ENCODE results near the gene FDCSP. TPM values are rescaled to one million over a fixed set of nuclear protein-coding genes. Genes with fewer than 3 reads are reported as not detected.
A peak's percentile ranks its signal among the peaks of the same experiment; 100 is the strongest.
"Not testable (repeated sequence)": the region's sequence is repeated elsewhere in the genome, so short reads cannot be mapped to it uniquely, and the experiment has no call there.

FDCSP gene
- total RNA-seq, 1 experiment from 2014 or later, result not detected

DNA sequence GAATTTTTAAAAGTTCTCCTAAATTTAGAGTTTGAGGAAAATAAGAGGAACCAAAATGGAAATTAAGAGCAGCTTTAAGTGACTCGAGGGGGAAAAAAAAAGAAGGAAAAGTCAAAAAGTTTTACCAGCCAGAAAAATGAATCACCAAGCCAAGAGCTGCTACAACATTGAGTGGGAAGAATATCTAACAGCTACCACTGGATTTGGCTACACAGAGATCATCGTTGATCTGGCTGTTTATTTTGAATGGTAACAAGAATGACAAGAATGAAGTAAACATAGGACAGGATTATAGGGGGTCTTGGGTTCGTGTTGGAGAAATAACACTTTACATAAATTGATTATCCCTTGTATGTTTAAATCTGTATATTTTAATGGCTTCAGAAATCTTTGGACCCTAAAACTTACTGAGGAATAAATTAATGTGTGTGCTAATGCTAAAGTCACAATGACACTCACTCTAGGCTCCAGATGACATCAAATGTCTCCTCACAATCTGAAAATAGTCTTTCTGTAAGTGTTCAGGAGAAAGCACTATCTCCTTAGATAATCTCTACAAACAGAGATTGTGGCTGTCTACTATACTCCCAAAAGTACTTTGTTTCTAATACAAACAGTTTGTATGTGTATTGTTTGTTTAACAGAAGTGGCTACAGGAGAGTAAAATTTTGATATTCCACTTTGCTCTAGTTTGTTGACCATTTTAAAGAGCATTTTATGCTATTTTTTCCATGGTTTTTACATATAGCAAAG, 13.4 kb downstream of the FDCSP start:
- no peak for DNase-seq (ENCODE audit: low read depth)

DNA sequence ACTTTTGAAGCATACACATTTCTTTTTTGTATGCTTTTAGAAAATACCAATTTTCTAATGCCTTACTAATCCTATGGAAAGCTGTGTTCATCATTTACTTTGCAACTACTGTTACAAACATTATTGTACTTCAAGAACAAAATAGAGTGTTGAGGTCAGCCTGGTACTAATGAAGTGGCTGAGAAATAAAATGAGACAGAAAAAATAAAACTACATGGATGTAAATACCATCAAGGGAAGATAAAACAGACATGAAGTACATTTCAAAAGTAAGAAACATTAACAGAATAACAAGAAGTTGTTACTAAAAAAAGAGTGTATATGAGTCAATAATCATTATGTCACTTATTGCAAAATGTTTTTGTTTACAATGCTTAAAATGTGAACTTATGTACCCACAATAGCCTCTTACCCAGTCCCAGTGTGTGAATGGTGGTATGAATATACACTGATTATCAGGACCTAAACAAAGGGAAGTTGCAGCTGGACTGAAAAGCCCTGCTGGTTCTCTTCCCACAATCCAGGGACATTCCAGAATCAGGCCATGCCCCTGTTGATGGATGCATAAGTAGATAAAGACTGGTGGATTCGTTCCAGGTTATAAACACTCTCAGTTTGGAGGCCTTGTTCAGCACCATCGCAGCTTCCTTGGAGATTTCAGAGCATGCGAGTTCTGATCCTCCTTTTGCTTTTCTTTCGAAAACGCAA, 14.1 kb downstream of the FDCSP start:
- DNase-seq (ENCODE audit: low read depth), result no peak

DNA sequence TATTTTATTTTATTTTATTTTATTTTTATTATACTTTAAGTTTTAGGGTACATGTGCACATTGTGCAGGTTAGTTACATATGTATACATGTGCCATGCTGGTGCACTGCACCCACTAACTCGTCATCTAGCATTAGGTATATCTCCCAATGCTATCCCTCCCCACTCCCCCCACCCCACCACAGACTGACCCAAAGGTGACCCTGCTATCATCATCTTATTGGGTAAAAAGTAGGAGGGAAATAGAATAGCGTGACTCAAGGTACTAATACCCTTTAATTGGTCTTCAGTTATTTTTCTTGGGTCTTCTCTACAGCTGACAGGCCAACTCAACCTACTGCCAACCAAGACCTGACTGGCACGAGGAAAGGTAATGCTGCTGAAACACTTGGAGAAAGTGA, 16.4 kb downstream of the FDCSP start, which contains the start of gene CSN3:
TSS of gene CSN3 (plus strand) at position 301 of the 400 bp plus-strand sequence. CDS start 2,223 bp downstream, outside the sequence.
- DNase-seq (ENCODE audit: low read depth), result not testable (repeated sequence)

DNA sequence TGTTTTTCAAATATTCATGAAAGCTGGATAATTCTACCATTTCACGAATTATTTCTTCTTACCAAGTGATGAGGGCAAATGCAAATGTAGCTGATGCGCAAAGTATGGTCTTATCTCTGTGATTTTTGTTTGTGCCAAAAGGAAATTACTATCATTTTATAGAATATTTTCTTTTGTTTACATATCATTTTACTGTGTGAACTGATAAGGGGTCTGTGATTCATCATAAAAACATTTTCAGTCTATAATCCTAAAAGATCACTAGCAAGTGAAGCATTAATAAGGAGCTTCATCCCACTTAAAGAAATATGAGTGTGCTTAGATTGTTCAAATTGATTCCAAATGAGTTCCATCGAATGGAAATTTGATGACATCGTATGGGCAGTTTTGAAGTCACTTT, 17.2 kb downstream of the FDCSP start:
- no peak for DNase-seq (ENCODE audit: low read depth)

DNA sequence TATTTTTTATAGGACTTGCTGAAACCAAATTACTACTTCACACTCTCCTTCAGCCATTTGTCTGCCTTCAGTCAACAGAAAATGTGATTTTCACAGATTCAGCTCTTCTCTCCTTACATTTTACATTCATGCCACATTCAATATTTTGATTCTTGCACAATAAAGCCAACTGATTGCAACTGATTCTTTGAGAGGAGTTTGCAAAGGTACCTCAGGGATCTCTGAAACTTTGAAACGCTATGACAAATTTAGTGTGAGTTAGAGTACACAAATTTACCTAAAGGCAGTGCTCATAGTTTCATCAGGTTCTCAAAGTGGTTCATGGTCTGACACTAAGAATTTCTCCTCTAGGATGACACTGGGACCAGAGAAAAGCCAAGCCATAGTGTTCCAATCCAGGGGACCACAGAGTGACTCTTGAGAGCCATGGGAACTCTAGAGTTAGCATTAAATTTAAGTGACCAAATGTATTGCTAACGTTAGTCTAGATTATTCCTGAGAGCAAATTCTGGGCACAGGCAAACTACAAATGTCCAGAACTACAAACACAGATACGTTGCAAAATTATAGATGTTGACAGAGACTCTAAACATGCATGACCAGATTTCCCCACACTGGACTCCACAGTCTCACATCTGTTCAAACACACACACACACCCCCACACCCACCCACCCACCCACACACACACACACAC, 25.5 kb downstream of the FDCSP start:
- DNase-seq (ENCODE audit: low read depth), result no peak

DNA sequence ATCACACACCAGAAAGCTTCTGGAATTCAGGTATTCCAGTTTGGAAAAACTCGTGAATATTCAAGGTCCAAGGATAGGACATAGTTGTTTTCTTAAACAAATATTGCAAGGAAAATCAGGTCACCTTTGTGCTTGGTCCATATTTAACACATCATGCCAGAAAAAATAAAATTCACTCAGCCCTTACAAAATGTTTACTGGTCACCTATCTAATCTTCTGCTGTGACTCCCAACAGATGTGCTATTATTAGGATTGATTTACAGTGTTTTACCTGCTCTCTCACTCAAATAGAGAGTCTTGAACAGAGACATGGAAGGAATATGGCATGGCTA, 26.0 kb downstream of the FDCSP start:
- DNase-seq (ENCODE audit: low read depth), result no peak

DNA sequence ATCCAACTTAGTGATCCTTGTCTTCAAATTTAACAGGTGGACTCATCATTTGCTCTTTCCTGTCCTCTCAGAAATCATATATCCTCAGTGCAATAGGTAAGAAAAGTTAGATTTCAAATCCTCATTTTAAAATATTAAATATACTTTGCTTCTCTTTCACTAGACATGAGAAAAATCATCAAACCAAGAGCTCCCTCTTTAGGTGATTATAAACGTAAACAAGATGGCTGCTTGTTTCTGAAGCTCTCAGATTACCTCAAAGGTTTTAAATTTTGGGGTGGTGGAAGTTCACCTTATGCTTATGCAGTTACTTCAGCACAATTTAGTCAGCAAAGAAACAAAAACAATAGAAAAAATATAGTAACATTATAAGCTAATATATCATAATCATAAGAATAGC, 43.8 kb downstream of the FDCSP start:
- peak; percentile 3 for DNase-seq (ENCODE audit: low read depth)

DNA sequence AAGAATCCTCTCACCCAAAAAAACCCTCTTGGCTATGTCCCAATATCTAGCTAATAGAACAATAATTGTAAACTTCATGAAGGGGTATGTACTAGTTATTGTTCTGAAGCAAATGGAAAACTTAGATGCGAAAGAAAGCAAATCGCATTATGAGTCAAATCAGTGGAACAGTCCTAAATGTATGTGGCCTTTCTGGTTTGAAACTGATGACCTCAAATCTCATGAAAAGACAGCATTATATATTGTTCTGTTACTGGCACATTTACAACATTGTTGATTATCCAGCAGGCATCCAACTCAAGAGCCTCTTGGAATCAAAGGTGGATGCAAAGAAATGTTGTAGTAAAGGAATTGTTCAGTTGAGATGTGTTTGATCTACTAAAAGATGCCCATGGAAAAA, 51.2 kb downstream of the FDCSP start:
- no peak for DNase-seq (ENCODE audit: low read depth)

DNA sequence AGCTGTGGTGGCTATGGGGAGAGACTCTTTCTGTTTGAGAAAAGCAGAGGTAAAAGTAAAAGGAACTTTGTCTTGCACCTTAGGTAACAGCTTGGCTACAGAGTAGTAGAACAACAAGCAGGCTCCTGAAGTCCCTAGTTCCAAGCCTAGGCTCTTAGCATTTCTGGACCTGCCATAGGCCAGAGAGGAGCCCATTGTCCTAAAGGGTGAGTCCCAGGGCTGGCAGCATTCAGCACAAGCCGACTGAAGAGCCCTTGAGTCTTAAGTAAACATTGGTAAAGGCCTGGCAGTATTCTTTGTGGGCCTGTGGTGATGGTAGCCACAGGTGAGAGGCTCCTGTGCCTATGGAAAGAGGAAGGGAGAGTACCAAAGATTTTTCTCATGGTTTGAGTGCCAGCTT, 54.6 kb downstream of the FDCSP start:
- DNase-seq (ENCODE audit: low read depth), result no peak

Other genes starting within 250 kb of the FDCSP start
- gene STATH, start 230.2 kb upstream of the FDCSP start, total RNA-seq (2014; rRNA removed; shearing (Covaris generic)), result not detected in 2 replicates
- not detected in 2 replicates for gene HTN3, start 197.7 kb upstream of the FDCSP start, total RNA-seq (2014; rRNA removed; shearing (Covaris generic))
- not detected in 2 replicates for gene HTN1, start 175.7 kb upstream of the FDCSP start, total RNA-seq (2014; rRNA removed; shearing (Covaris generic))
- gene PRR27, start 71.9 kb upstream of the FDCSP start, total RNA-seq (2014; rRNA removed; shearing (Covaris generic)), result not detected in 2 replicates
- not detected in 2 replicates for gene ODAM, start 30.4 kb upstream of the FDCSP start, total RNA-seq (2014; rRNA removed; shearing (Covaris generic))
- gene CSN3, start 16.5 kb downstream of the FDCSP start, total RNA-seq (2014; rRNA removed; shearing (Covaris generic)), result not detected in 2 replicates
- gene CABS1, start 108.9 kb downstream of the FDCSP start, total RNA-seq (2014; rRNA removed; shearing (Covaris generic)), result not detected in 2 replicates
- gene SMR3A, start 134.6 kb downstream of the FDCSP start, total RNA-seq (2014; rRNA removed; shearing (Covaris generic)), result not detected in 2 replicates
- not detected in 2 replicates for gene SMR3B, start 157.0 kb downstream of the FDCSP start, total RNA-seq (2014; rRNA removed; shearing (Covaris generic))
- gene OPRPN, start 171.8 kb downstream of the FDCSP start, total RNA-seq (2014; rRNA removed; shearing (Covaris generic)), result not detected in 2 replicates
- gene MUC7, start 246.1 kb downstream of the FDCSP start, total RNA-seq (2014; rRNA removed; shearing (Covaris generic)), result 0.25 TPM in 1 of 2 replicates, not detected in the other